PFSK-1 (cell line): ENCODE data around the gene KLK14.

Source experiments
- FOXP2 ChIP-seq: optimal IDR thresholded peaks from 2 replicates; pipeline ENCODE3; 2011; ENCODE audit warnings: borderline replicate concordance, control low read depth, inconsistent platforms; ENCODE audit not compliant: insufficient read depth; ENCODE audit errors: extremely low read length, extremely low read depth
- POLR2AphosphoS5 ChIP-seq: IDR thresholded peaks from 2 replicates; pipeline ENCODE4 v1.6.1; 2012; ENCODE audit warnings: low read depth, mild to moderate bottlenecking, control low read depth, low read length, moderate library complexity
- SIN3A ChIP-seq: IDR thresholded peaks from 2 replicates; pipeline ENCODE4 v1.6.1; 2012; ENCODE audit warnings: mild to moderate bottlenecking, low read length, moderate library complexity, borderline replicate concordance; ENCODE audit not compliant: insufficient read depth
- TAF1 ChIP-seq: IDR thresholded peaks from 2 replicates; pipeline ENCODE4 v1.6.1; 2012; ENCODE audit warnings: low read length, control low read depth, borderline replicate concordance; ENCODE audit not compliant: insufficient read depth
- TF ChIP-seq, protein P1 (sequence below), 2 experiments: IDR thresholded peaks; 2 replicates each; pipeline versions ENCODE4 v1.6.1 to v1.8.0; 2011 to 2012; ENCODE audit warnings: low read depth in 2 of 2, low read length in 2 of 2, control low read depth in 1 of 2, inconsistent platforms in 1 of 2, mild to moderate bottlenecking in 1 of 2, moderate library complexity in 1 of 2; ENCODE audit not compliant: insufficient read depth in 1 of 2

The KLK14 gene

DNA sequence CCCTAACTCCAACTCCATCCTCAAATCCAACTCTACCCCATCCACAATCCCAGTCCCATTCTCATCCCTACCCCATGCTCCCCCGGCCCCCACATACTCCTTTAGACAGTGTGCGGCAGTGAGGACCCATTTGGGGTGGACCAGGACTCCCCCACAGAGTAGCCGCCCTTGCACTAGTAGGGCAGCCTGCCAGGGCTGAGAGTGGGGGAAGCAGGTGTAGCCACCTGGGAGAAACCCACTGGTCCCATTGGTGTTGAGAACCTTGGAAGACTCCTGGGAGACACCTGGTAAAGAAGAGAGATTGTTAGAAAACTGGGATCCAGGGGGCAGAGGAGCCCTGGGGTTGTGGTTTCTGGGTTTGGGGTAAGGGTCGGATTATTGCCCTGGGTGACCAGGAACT lies 22.4 kb downstream of the KLK14 start:
- TF ChIP-seq TAF1 (no peak), FOXP2 (no peak), POLR2AphosphoS5 (no peak), SIN3A (no peak)
- TF ChIP-seq, protein P1, sequence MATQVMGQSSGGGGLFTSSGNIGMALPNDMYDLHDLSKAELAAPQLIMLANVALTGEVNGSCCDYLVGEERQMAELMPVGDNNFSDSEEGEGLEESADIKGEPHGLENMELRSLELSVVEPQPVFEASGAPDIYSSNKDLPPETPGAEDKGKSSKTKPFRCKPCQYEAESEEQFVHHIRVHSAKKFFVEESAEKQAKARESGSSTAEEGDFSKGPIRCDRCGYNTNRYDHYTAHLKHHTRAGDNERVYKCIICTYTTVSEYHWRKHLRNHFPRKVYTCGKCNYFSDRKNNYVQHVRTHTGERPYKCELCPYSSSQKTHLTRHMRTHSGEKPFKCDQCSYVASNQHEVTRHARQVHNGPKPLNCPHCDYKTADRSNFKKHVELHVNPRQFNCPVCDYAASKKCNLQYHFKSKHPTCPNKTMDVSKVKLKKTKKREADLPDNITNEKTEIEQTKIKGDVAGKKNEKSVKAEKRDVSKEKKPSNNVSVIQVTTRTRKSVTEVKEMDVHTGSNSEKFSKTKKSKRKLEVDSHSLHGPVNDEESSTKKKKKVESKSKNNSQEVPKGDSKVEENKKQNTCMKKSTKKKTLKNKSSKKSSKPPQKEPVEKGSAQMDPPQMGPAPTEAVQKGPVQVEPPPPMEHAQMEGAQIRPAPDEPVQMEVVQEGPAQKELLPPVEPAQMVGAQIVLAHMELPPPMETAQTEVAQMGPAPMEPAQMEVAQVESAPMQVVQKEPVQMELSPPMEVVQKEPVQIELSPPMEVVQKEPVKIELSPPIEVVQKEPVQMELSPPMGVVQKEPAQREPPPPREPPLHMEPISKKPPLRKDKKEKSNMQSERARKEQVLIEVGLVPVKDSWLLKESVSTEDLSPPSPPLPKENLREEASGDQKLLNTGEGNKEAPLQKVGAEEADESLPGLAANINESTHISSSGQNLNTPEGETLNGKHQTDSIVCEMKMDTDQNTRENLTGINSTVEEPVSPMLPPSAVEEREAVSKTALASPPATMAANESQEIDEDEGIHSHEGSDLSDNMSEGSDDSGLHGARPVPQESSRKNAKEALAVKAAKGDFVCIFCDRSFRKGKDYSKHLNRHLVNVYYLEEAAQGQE (IDR thresholded peaks at IDR 0.05; ENCODE audit: insufficient read depth in 1 of 2, low read depth in 2 of 2, low read length in 2 of 2) = no peak

DNA sequence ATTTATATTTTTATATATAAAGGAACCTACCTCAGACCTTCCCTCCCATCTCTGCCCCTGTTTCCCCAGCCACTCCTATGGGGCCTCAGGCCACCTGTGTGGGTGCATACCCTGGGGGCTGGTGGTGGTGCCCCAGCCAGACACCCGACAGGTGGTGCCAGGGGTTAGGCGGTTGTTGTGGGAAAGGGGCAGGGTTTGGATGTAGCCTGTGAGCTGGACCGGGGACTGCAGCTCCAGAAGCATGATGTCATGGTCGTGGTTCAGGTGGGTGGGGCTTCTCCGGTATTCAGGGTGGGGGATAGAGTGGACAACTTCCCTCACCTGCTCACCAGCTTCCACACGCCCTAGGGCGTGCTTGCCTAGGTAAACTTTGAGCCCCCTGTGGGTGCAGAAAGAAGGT lies 23.0 kb downstream of the KLK14 start:
- TF ChIP-seq POLR2AphosphoS5 = no peak
- TF ChIP-seq, protein P1 (IDR thresholded peaks at IDR 0.05; ENCODE audit: insufficient read depth in 1 of 2, low read depth in 2 of 2, low read length in 2 of 2) = no peak
- TF ChIP-seq TAF1 = no peak
- TF ChIP-seq SIN3A = no peak
- TF ChIP-seq FOXP2 = no peak

DNA sequence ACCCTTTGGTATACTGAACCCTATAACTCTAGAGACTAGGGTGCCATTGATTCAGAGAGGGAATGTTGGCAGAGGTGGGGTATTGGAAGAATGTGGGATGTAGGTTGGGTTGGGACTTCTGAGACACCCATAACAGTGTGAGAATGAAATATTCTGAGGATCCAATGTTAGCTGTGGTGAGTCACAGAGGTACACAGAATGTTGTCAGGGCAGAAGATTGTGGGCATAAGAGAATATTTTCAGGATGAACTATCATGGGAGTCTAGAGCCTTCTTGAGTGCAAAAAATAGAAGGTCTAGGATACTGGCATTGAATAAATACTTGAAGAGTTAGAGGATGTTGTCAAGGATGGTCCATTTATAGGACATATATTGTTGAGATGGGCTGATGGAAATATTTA lies 26.8 kb downstream of the KLK14 start:
- TF ChIP-seq POLR2AphosphoS5 = no peak
- TF ChIP-seq SIN3A = no peak
- TF ChIP-seq, protein P1 (IDR thresholded peaks at IDR 0.05; ENCODE audit: insufficient read depth in 1 of 2, low read depth in 2 of 2, low read length in 2 of 2) = no peak
- TF ChIP-seq FOXP2 = no peak
- TF ChIP-seq TAF1 = no peak

DNA sequence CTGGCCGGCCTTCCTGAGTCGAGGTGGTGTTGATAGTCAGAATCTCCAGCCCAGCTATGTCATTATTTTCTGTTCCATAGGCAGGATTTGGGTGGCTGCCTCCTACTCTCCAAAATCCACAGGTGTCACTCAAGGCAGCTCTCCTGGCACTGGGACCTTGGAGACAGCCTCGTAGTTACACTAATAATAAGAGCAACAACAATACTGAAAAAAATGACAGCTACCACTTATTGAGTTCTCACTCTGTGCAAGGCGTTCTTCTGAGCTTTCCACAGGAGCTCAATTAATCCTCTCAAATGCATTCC lies 35.7 kb downstream of the KLK14 start:
- TF ChIP-seq POLR2AphosphoS5 (no peak), TAF1 (no peak), SIN3A (no peak), FOXP2 (no peak)
- TF ChIP-seq, protein P1 (IDR thresholded peaks at IDR 0.05; ENCODE audit: insufficient read depth in 1 of 2, low read depth in 2 of 2, low read length in 2 of 2) = no peak

DNA sequence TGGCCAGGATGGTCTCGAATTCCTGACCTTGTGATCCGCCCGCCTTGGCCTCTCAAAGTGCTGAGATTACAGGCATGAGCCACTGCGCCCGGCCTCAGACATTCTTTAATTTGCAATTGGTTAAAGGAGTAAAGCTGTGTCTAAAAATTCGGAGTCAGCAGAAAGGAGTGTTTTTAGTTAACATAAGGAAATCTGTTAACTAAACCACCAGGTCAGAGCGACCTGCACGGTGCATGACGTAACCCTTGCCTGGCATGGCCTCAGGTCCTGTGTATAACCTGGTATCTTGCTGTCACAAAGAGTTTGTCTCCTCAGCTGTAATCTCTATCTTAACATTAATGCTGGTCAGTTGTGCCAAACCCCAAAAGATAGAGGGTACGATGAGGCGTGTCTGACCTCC lies 38.4 kb downstream of the KLK14 start:
- no peak for TF ChIP-seq POLR2AphosphoS5
- TF ChIP-seq TAF1 = no peak
- TF ChIP-seq, protein P1 (IDR thresholded peaks at IDR 0.05; ENCODE audit: insufficient read depth in 1 of 2, low read depth in 2 of 2, low read length in 2 of 2) = no peak
- no peak for TF ChIP-seq FOXP2
- no peak for TF ChIP-seq SIN3A
